Measurements from ENCODE around the gene ARHGEF37.
"Not testable (repeated sequence)": the region's sequence is repeated elsewhere in the genome, so short reads cannot be mapped to it uniquely, and the experiment has no call there.

ARHGEF37 gene

DNA sequence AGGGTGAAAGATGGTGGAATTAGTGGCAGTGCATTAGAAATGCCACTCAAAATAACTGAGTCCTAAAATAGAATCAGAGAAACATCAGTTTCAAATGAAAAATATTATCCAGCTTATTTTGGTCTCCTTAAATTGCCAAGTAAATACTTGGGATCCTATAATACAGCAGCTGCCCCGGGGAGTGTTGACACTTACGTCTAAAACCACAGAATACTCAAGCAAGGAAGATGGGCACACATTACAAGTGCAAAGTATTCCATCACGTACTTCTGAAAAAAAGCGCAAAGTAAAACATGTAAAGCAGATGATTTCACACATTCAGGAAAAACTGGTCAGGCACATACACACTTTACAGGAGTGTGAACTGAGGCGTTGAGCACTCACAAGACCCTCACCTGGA is 2.4 kb upstream of the ARHGEF37 start:
- DNase-seq (no peak), ATAC-seq (replicated peaks) (no peak)
- H3K4me3 Mint-ChIP-seq = no peak overlapping the region
- H3K9me3 Mint-ChIP-seq = no peaks in the 10 kb centered on the region
- H3K4me1 Mint-ChIP-seq (ENCODE audit: low read depth in 2 of 2) = peaks cover 0 to 4% of the 10 kb centered on the region in 2 donors
- no peak overlapping the region for H3K27ac Mint-ChIP-seq
- H3K27me3 Mint-ChIP-seq = peaks cover 7 to 35% of the 10 kb centered on the region in 2 donors
- no peaks in the 10 kb centered on the region for H3K36me3 Mint-ChIP-seq (ENCODE audit: insufficient read depth)

DNA sequence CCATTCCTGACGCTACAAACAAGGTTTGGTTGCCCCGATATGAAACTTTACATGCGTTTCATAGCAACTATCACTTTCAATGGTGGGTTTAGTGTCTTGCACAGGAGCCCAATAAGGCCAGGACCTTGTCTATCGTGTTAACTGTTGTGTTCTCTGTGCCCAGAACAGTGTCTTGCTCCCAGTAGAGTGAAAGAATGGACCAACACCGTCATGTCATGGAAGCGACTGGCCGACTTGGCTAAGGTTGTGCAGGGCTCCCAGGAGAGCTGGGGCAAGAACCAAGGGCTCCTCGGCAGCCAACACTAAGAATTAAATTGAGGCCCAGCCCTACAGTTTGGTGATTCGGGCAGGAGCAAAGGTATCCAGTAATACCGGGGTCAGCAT is 498 bp upstream of the ARHGEF37 start:
- H3K36me3 Mint-ChIP-seq (ENCODE audit: insufficient read depth) = no peaks in the 10 kb centered on the region
- H3K9me3 Mint-ChIP-seq = no peaks in the 10 kb centered on the region
- H3K27me3 Mint-ChIP-seq = peaks cover 7 to 35% of the 10 kb centered on the region in 2 donors
- DNase-seq = no peak
- H3K4me1 Mint-ChIP-seq (ENCODE audit: low read depth in 2 of 2) = peaks cover 0 to 4% of the 10 kb centered on the region in 2 donors
- no peak overlapping the region for H3K27ac Mint-ChIP-seq
- no peak for ATAC-seq (replicated peaks)
- peak overlapping the region; percentile 70 to 76 for H3K4me3 Mint-ChIP-seq

DNA sequence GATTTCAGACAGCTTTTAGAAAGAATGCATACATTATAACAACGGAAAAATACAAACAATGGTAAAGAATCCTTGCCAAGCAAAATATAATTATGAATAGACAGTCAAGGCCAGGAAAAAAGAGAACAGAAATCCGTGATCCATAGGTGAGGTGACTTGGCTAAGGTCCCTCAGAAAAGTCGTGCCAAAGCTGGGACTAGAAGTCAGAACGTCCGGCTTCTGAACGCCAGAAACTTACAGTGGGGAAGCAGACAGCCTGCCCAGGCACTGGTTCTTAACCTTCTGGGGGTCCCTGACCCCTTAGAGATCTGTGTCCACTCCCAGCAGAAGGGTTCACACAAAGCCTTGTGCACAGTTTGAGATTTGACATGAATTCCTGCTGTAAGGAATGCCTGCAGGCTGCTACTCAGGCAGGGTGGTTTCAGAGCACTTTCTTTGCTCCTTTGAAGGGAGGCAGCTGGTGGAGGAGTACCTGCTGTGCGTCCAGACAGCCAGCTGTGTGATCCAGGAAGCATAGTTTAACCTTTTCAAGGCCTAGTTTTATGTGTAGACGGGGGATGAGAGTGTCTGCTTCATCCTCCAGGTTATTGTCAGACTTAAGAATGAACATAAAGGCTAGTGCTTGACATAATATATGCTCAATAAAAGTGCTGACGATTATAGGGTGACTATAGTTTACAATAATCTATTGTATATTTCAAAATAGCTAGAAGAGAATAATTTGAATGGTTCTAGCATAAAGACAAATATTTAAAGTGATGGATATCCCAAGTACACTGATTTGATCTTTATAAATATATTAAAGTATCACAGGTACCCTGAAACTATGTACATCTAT is 852 bp downstream of the ARHGEF37 start:
- Mint-ChIP-seq H3K27ac (no peak overlapping the region), H3K4me1 (ENCODE audit: low read depth in 2 of 2) (peaks cover 0 to 4% of the 10 kb centered on the region in 2 donors), H3K36me3 (ENCODE audit: insufficient read depth) (no peaks in the 10 kb centered on the region)

DNA sequence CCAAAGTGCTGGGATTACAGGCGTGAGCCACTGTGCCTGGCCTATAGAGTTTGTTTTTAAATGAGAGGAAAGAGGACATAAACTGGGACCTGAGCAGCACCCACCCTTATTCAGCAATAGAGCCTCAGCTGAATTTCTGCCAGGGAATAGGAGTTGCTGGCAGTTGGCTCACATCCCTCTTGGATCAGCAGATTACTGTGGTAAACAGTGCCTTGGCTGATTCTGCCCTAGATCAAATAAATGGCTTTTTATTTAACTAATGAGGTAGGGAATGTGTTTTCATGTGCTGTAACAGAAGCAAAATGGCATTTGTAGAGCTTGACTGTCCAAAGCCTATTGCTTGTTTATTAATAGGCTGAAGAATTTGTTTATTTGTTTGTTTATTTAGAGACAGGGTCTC is 2.1 kb downstream of the ARHGEF37 start:
- Mint-ChIP-seq H3K4me3 (no peak overlapping the region), H3K27me3 (peaks cover 7 to 35% of the 10 kb centered on the region in 2 donors), H3K27ac (no peak overlapping the region), H3K9me3 (no peaks in the 10 kb centered on the region), H3K36me3 (ENCODE audit: insufficient read depth) (no peaks in the 10 kb centered on the region), H3K4me1 (ENCODE audit: low read depth in 2 of 2) (peaks cover 0 to 4% of the 10 kb centered on the region in 2 donors)
- DNase-seq (no peak), ATAC-seq (replicated peaks) (no peak)

More for the DNA sequence above, 852 bp downstream of the ARHGEF37 start:
- Mint-ChIP-seq H3K27me3 (peaks cover 7 to 35% of the 10 kb centered on the region in 2 donors), H3K4me3 (peak overlapping the region; percentile 41 to 76), H3K9me3 (no peaks in the 10 kb centered on the region)
- DNase-seq (no peak), ATAC-seq (replicated peaks) (no peak)

DNA sequence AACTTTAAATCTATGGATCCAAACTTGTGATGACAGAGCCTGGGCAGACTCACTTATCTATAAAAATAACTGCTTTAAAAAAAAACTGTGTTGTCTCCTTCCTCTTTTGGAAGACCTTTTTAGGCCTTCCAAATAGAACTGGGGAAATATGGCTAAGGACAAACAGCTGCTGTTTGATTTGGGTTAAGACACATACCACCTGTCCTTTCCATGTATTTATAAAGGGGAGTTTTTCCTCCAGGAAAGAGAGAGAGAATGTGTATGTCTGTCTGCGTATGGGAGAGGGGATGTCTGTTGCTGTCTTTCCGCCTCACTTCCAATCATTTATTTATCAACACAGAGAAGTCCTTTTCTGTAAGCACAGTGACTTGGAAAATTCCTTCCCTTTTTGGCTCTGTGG is 2.8 kb downstream of the ARHGEF37 start:
- ATAC-seq (replicated peaks) (no peak), DNase-seq (no peak)
- Mint-ChIP-seq H3K36me3 (ENCODE audit: insufficient read depth) (no peaks in the 10 kb centered on the region), H3K9me3 (no peaks in the 10 kb centered on the region), H3K4me1 (ENCODE audit: low read depth in 2 of 2) (peaks cover 0 to 4% of the 10 kb centered on the region in 2 donors), H3K27me3 (peaks cover 7 to 35% of the 10 kb centered on the region in 2 donors), H3K27ac (no peak overlapping the region), H3K4me3 (no peak overlapping the region)

DNA sequence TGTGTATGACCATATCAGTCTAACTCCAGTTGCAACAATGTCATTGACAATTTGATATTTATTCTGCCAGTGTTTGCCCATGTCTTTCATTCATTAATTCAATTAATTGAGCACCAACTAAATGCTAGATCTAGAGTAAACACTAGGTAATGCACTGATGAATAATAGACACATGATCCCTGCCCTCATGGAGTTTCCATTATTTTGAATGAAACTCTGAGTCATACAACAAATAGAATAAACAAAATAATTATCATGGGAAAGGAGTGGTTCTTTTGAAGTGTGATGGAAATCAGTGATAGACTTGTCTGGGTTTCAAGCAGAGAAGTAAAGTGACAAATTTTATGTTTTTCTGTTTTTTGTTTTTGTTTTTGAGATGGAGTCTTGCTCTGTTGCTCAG is 4.6 kb downstream of the ARHGEF37 start:
- Mint-ChIP-seq H3K36me3 (ENCODE audit: insufficient read depth) (no peaks in the 10 kb centered on the region), H3K27ac (no peak overlapping the region), H3K27me3 (peaks cover 7 to 21% of the 10 kb centered on the region in 2 donors), H3K4me3 (no peak overlapping the region), H3K9me3 (no peaks in the 10 kb centered on the region), H3K4me1 (ENCODE audit: low read depth in 2 of 2) (peaks cover 0 to under 1% of the 10 kb centered on the region in 2 donors)
- no peak for DNase-seq
- ATAC-seq (replicated peaks) = no peak

DNA sequence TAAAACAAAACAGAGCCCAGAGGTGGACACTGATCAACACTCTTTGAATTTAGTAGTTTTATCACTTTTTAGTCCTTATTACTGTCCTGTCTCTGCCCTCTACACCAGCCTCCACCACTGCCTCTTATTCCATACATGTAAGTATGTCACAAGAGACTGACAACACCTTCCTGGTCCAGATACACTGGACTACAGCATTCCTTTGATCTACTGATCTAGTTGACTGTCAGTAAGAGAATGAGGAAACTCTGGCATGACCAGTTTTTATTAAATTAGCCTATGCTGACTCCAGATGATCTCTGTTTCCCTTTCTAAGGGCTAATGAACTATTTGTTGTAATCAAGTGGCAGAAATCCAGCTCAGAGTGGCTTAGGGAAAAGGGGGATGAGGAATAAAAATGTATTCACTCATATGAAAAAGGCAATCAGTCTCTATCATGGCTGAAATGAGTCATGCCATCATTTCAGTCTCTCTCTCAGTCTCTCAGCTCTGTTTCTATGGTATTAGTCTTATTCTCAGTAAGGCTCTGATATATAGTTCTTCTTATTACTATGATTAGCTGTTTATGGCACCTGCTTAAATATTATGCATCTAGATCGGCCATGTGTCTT is 5.5 kb downstream of the ARHGEF37 start:
- no peak overlapping the region for H3K4me3 Mint-ChIP-seq
- no peaks in the 10 kb centered on the region for H3K36me3 Mint-ChIP-seq (ENCODE audit: insufficient read depth)
- peaks cover 4 to 12% of the 10 kb centered on the region in 2 donors for H3K27me3 Mint-ChIP-seq
- H3K27ac Mint-ChIP-seq = no peak overlapping the region
- H3K9me3 Mint-ChIP-seq = no peaks in the 10 kb centered on the region
- DNase-seq (no peak), ATAC-seq (replicated peaks) (no peak)
- H3K4me1 Mint-ChIP-seq (ENCODE audit: low read depth in 2 of 2) = no peaks in the 10 kb centered on the region

DNA sequence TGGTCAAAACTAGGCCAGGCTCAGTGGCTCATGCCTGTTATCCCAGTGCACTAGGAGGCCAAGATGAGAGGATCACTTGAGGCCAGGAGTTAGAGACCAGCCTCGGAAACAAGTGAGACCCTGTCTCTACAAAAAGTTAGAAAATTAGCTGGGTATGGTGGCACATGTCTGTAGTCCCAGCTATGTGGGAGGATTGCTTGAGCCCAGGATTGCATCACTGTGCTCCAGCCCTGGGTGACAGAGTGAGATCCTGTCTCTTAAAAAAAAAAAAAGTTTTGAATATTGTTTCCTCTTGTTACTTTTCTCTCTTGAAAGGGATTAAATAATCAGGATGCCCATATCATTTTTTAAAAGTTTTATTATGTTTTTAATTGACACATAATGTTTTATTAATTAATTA is 7.6 kb downstream of the ARHGEF37 start:
- DNase-seq = no peak

DNA sequence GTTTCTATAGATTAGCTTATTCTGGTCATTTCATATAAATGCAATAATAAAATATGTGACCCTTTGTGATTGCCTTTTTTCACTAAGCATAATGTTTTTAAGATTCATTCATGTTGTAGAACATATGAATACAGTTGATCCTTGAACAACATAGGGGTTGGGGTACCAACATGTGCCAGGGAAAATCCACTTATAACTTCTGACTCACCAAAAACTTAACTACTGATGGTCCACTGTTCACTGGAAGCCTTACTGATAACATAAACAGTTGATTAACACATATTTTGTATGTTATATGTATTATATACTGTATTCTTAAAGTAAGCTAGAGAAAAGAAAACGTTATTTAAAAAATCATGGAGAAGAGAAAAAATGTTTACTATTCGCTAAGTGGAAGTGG is 12.1 kb downstream of the ARHGEF37 start:
- ATAC-seq (replicated peaks) (no peak), DNase-seq (no peak)
- Mint-ChIP-seq H3K4me3 (no peak overlapping the region), H3K27me3 (peaks cover 0 to 17% of the 10 kb centered on the region in 2 donors), H3K36me3 (ENCODE audit: insufficient read depth) (no peaks in the 10 kb centered on the region), H3K9me3 (no peaks in the 10 kb centered on the region), H3K4me1 (ENCODE audit: low read depth in 2 of 2) (no peaks in the 10 kb centered on the region), H3K27ac (no peak overlapping the region)

More for the DNA sequence above, 7.6 kb downstream of the ARHGEF37 start:
- H3K27me3 Mint-ChIP-seq = peaks cover 0 to 8% of the 10 kb centered on the region in 2 donors
- no peaks in the 10 kb centered on the region for H3K9me3 Mint-ChIP-seq
- H3K36me3 Mint-ChIP-seq (ENCODE audit: insufficient read depth) = no peaks in the 10 kb centered on the region
- ATAC-seq (replicated peaks) = no peak
- no peak overlapping the region for H3K27ac Mint-ChIP-seq
- H3K4me1 Mint-ChIP-seq (ENCODE audit: low read depth in 2 of 2) = no peaks in the 10 kb centered on the region
- H3K4me3 Mint-ChIP-seq = no peak overlapping the region

DNA sequence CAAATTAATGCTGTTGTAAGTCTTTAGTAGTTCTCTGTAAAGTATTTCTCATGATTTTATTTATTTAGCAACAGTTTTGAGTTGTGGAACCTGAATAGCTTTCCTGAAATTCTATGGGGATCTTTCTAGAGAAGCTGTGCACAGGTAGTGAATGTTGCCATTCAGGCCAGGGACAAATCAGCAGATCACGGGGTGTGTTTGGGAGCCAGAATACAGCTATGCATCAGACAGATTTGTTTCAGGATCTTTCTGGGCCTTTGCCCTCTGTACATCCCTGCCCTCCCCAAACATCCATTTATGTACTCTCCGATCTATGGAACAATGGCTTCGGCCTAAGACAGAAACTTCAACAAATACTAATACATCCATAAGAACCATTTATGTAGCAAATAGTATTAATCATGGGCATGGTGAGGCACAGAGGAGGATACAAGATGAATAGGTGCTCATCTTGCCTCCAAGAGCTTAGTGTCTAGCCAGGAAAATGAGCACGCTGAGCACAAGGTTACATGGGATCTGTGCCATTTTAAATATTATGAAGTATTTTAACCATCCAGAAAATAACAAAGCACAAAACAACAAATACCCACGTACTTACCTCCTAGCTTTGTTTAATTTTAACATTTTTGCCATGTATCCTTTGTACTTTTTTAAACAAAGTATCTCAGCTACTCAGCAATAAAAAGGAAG is 13.1 kb downstream of the ARHGEF37 start:
- Mint-ChIP-seq H3K36me3 (ENCODE audit: insufficient read depth) (no peaks in the 10 kb centered on the region), H3K4me1 (ENCODE audit: low read depth in 2 of 2) (no peaks in the 10 kb centered on the region), H3K9me3 (no peaks in the 10 kb centered on the region), H3K27ac (no peak overlapping the region), H3K4me3 (no peak overlapping the region), H3K27me3 (peaks cover 0 to 17% of the 10 kb centered on the region in 2 donors)
- ATAC-seq (replicated peaks) = no peak
- no peak for DNase-seq

DNA sequence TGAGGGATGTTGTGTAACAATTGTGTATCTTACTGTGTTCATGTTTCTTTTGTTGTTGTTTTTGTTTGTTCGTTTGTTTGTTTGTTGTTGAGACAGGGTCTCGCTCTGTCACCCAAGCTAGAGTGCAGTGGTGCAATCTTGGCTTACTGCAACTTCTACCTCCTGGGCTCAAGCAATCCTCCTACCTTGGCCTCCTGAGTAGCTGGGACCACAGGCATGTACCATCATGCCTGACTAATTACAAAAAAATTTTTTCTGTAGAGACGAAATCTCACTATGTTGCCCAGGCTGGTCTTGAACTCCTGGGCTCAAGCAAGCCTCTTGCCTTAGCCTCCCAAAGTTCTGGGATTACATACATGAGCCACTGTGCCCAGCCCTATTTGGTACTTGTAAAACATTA is 13.8 kb downstream of the ARHGEF37 start:
- DNase-seq; H3K27ac Mint-ChIP-seq; H3K36me3 Mint-ChIP-seq (ENCODE audit: insufficient read depth); H3K4me3 Mint-ChIP-seq; H3K4me1 Mint-ChIP-seq (ENCODE audit: low read depth in 2 of 2); ATAC-seq (replicated peaks); H3K9me3 Mint-ChIP-seq: not testable (repeated sequence)
- peaks cover 0 to 17% of the 10 kb centered on the region in 2 donors for H3K27me3 Mint-ChIP-seq

DNA sequence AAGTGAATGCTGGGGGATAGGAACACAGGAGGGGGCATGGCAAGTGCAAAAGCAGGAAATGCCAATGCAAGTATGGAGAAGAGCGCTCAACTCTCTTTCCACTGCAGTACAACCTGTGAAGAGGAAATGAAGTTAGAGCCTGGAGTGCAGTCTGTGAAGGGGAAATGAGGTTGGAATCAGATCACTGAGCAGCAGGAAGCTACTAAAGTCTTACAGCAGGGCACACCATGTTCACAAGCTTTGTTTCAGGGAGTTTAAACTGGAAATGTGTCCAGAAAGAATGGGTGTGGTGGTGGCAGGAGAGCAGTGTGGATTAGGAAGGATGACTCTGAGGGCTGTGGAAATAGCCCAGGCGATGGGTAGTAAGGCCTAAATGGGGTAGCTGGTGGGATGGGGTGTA is 15.4 kb downstream of the ARHGEF37 start:
- Mint-ChIP-seq H3K27me3 (peaks cover 0 to 17% of the 10 kb centered on the region in 2 donors), H3K4me3 (no peak overlapping the region), H3K9me3 (no peaks in the 10 kb centered on the region), H3K4me1 (ENCODE audit: low read depth in 2 of 2) (no peaks in the 10 kb centered on the region), H3K36me3 (ENCODE audit: insufficient read depth) (no peaks in the 10 kb centered on the region), H3K27ac (no peak overlapping the region)
- DNase-seq = no peak
- ATAC-seq (replicated peaks) = no peak

DNA sequence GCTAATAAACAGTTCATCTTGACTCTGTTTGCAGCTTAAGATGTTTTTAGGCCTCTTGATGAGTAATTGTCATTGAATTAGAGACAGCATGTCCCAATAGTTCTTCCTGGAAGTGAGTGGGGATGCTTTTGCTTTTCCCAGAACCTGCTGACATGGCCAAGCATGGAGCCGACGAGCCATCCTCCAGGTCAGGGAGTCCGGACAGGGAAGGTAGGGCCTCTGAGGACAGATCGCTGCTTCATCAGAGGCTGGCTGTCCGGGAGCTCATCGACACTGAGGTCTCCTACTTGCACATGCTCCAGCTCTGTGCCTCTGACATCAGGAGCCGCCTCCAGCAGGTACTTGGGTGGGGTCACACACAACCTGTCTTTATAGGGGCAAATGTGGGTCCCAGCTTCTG is 16.3 kb downstream of the ARHGEF37 start:
- Mint-ChIP-seq H3K4me1 (ENCODE audit: low read depth in 2 of 2) (no peaks in the 10 kb centered on the region), H3K4me3 (no peak overlapping the region), H3K36me3 (ENCODE audit: insufficient read depth) (no peaks in the 10 kb centered on the region), H3K9me3 (no peaks in the 10 kb centered on the region), H3K27ac (no peak overlapping the region), H3K27me3 (peaks cover 0 to 17% of the 10 kb centered on the region in 2 donors)
- no peak for ATAC-seq (replicated peaks)
- DNase-seq = no peak

Data from effector memory CD8-positive, alpha-beta T cell (primary cell).